Mucosa of gallbladder (tissue), 1 donor: Measurements from ENCODE around the gene HMOX1. TPM values are rescaled to one million over a fixed set of nuclear protein-coding genes. Genes with fewer than 3 reads are reported as not detected.
"Not testable (repeated sequence)": the region's sequence is repeated elsewhere in the genome, so short reads cannot be mapped to it uniquely, and the experiment has no call there.

Experiments
- DNase-seq: peaks from one replicate; pipeline ENCODE4 v3.0.0-alpha.2; 2020; ENCODE audit warnings: low spot score
- total RNA-seq: library from RNA; stranded (reverse); gene quantifications from one replicate; pipeline ENCODE4 v1.2.1, GENCODE V29; 2021
- donor health status: DM: no; HTN: no; CAD: no.

Gene HMOX1
- total RNA-seq, 1 donor from 2014 or later = 41.1 TPM

- DNase-seq = no peak
Measured at GRCh38 chr22:35380013-35380412, 883 bp upstream of the HMOX1 start.

- DNase-seq = no peak
Measured at GRCh38 chr22:35381424-35382009, 621 bp downstream of the HMOX1 start.

GRCh38 chr22:35383679-35384071, 2.8 kb downstream of the HMOX1 start:
- DNase-seq = no peak

GRCh38 chr22:35384527-35384926, 3.6 kb downstream of the HMOX1 start:
- DNase-seq = no peak

GRCh38 chr22:35384975-35385588, 4.2 kb downstream of the HMOX1 start:
- DNase-seq = no peak

- no peak for DNase-seq
Measured at GRCh38 chr22:35386670-35387288, 5.9 kb downstream of the HMOX1 start.

- no peak for DNase-seq
Measured at GRCh38 chr22:35390933-35391332, 10.0 kb downstream of the HMOX1 start.

- no peak for DNase-seq
Measured at GRCh38 chr22:35392357-35392756, 11.5 kb downstream of the HMOX1 start.

GRCh38 chr22:35393116-35394010, 12.5 kb downstream of the HMOX1 start:
- no peak for DNase-seq

GRCh38 chr22:35394011-35394312, 13.1 kb downstream of the HMOX1 start:
- DNase-seq = no peak

- no peak for DNase-seq
Measured at GRCh38 chr22:35394810-35395563, 14.1 kb downstream of the HMOX1 start.

GRCh38 chr22:35396622-35397021, 15.7 kb downstream of the HMOX1 start:
- not testable (repeated sequence) for DNase-seq

- DNase-seq = peak; percentile 74
Measured at GRCh38 chr22:35397095-35397904, 16.4 kb downstream of the HMOX1 start.

GRCh38 chr22:35398591-35398973, 17.7 kb downstream of the HMOX1 start:
- DNase-seq = no peak

- no peak for DNase-seq
Measured at GRCh38 chr22:35399114-35399677, 18.3 kb downstream of the HMOX1 start.

GRCh38 chr22:35399678-35400500, 19.0 kb downstream of the HMOX1 start, which contains the start of gene MCM5:
TSS of gene MCM5 (plus strand) at chr22:35400140. CDS start at chr22:35400439, 299 bp downstream.
- DNase-seq = peak; percentile 98

GRCh38 chr22:35400501-35400790, 19.6 kb downstream of the HMOX1 start:
- DNase-seq = no peak

- no peak for DNase-seq
Measured at GRCh38 chr22:35401863-35402262, 21.0 kb downstream of the HMOX1 start.

- no peak for DNase-seq
Measured at GRCh38 chr22:35403356-35403755, 22.5 kb downstream of the HMOX1 start.

- no peak for DNase-seq
Measured at GRCh38 chr22:35404176-35404575, 23.3 kb downstream of the HMOX1 start.
